Gastroesophageal sphincter (tissue), 3 donors: ENCODE results near the gene ANXA4.

ENCODE experiments used
- POLR2A ChIP-seq, 2 donors: fragments of 450-650 bp; IDR thresholded peaks; one replicate each; pipeline ENCODE4 v1.6.1; 2017; ENCODE audit warnings: antibody characterized with exemption in 2 of 2, mild to moderate bottlenecking in 2 of 2, moderate library complexity in 1 of 2
- TF ChIP-seq, protein P1 (sequence below), 4 experiments: fragments of 200-600 bp in 2 of 4; fragments of 450-650 bp in 2 of 4; sonication (generic) in 1 of 4; IDR thresholded peaks; one replicate each; pipeline ENCODE4 v1.5.1; 2017 to 2019; ENCODE audit warnings: antibody characterized with exemption in 4 of 4, mild to moderate bottlenecking in 2 of 4, moderate library complexity in 2 of 4

DNA sequence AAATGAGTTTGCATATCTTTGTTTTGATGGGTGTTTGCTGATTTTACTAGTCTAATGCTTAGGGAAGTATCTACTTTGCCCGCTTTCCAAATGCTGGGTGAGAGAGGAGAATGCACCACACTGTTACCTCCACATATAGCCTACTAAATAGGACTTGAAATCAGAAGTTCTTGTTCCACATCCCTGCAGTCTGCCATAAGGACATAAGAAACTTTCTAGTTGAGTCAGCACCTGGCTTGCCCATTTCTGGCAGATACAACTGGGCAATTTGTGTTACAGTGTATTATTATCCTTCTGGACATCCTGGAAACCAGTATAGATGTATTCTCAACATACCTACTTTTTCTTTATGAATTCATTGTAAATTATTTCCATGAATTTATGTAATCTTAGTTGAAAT is 29.5 kb downstream of the ANXA4 start:
- TF ChIP-seq, protein P1, sequence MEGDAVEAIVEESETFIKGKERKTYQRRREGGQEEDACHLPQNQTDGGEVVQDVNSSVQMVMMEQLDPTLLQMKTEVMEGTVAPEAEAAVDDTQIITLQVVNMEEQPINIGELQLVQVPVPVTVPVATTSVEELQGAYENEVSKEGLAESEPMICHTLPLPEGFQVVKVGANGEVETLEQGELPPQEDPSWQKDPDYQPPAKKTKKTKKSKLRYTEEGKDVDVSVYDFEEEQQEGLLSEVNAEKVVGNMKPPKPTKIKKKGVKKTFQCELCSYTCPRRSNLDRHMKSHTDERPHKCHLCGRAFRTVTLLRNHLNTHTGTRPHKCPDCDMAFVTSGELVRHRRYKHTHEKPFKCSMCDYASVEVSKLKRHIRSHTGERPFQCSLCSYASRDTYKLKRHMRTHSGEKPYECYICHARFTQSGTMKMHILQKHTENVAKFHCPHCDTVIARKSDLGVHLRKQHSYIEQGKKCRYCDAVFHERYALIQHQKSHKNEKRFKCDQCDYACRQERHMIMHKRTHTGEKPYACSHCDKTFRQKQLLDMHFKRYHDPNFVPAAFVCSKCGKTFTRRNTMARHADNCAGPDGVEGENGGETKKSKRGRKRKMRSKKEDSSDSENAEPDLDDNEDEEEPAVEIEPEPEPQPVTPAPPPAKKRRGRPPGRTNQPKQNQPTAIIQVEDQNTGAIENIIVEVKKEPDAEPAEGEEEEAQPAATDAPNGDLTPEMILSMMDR (IDR thresholded peaks at IDR 0.05) = no peak
- no peak for TF ChIP-seq POLR2A (IDR thresholded peaks at IDR 0.05)
